GM19455 (cell line): ENCODE measurements around the gene HIF1A.
A peak's percentile ranks its signal among the peaks of the same experiment; 100 is the strongest.
"Not testable (repeated sequence)": the region's sequence is repeated elsewhere in the genome, so short reads cannot be mapped to it uniquely, and the experiment has no call there.

Source experiments
- ATAC-seq: cut with Tn5 transposase; IDR thresholded peaks from one replicate; pipeline ENCODE4 v1.9.1; 2021; ENCODE audit not compliant: unreplicated experiment

Gene HIF1A

DNA sequence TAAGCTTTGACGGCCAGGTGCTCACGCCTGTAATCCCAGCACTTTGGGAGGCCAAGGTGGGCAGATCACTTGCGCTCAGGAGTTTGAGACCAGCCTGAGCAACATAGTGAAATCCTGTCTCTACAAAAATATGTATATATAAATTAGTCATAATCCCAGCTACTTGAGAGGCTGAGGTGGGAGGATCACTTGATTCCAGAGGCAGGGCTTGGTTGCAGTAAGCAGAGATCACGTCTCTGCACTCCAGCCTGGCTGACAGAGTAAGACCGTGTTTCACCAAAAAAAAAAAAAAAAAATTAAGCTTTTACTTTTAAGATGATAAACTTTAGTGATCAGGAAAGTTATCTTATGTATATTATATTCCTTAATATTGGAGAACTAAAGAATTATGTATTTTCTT is 48.9 kb downstream of the HIF1A start:
- ATAC-seq = no peak

DNA sequence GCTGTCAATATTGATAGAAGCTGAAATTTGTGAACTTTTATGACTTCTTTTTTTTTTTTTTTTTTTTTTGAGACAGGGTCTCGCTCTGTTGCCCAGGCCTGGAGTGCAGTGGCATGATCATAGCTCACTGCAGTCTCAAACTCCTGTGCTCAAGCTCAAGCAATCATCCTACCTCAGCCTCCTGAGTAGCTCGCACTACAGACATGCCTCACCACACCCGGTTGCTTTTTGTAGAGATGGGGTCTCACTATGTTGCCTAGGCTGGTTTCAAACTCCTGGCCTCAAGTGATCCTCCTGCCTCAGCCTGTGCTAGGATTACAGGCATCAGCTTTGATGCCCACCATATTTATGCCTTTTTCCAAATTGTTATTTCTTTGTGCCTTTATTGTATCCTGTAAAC is 51.0 kb downstream of the HIF1A start:
- ATAC-seq = not testable (repeated sequence)

DNA sequence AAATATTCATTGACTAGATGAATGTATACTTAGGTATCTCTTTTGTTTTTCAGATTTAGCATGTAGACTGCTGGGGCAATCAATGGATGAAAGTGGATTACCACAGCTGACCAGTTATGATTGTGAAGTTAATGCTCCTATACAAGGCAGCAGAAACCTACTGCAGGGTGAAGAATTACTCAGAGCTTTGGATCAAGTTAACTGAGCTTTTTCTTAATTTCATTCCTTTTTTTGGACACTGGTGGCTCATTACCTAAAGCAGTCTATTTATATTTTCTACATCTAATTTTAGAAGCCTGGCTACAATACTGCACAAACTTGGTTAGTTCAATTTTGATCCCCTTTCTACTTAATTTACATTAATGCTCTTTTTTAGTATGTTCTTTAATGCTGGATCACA is 51.6 kb downstream of the HIF1A start:
- no peak for ATAC-seq

DNA sequence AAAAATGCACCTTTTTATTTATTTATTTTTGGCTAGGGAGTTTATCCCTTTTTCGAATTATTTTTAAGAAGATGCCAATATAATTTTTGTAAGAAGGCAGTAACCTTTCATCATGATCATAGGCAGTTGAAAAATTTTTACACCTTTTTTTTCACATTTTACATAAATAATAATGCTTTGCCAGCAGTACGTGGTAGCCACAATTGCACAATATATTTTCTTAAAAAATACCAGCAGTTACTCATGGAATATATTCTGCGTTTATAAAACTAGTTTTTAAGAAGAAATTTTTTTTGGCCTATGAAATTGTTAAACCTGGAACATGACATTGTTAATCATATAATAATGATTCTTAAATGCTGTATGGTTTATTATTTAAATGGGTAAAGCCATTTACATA is 52.0 kb downstream of the HIF1A start:
- no peak for ATAC-seq

DNA sequence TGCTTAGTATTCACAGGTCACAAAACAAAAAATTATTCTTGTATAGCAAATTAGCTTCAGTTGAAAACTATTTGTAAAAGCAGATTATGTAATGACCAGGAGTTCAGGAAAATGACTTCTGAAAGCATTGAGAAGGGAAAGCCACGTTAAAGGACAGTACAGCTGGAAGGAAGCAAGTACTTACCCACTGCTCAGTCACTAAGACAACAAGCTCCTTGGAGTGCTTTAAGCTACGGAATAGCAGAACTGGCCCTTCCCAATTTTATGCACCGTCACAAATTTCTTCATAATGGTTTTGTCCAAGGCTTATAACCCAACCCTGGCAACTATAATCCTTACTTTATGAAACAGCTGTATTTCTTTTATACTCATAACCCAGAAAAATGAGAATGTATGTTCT is 54.0 kb downstream of the HIF1A start:
- no peak for ATAC-seq

DNA sequence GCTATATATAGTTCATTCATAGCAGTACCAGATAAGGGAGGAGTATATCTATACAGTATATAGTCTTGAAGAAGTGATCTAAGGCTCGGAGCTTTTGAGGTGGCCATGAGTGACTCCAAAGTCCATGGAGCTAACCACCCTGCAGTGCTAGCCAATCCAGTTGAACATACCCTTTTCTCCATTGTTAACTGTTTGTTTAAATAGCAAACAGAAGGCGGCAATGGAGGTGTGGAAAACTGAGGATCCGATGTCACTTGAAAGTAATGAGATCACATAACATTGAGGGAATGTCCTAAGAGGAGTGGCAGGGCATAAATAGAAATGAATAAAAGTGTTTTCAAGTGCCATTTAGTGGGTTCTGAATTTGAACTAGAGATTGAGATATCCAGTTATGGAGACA is 54.6 kb downstream of the HIF1A start:
- no peak for ATAC-seq

DNA sequence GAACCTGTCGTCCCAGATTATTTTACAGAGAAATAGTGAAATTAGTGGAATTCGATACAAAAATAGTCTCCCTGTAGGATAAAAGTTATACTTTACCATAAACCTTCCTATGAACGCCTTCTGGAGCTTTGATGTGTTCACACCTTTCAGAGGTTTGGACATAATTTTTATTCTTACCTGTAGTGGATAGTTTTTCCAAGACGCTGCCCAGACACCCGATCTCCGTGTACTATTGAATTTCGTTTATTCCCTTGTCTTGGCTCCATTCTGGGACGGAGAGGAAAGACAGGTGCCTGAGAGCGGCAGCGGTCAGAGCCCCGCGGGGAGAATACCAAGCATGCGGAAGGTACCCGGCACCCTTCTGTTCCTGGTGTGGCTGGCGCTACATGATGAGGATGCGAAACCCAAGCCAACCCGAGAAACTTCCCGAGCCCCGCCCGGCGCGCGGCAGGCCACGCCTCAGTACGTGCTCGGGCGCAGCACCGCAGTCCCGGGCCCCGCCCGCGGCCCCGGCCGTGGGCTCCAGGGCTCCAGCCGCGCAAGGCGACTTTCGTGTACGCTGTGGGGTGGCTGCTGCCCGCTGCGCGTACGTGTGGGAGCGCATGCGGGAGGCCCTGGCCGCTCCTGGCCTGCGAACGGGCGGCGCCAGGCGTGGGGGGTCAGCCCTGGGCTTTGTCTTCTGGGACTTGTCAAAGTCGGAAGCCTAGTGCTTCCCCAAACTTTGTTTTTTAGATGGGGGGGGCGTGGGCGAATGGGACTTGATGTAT is 55.6 kb downstream of the HIF1A start:
- ATAC-seq = peak; percentile 92

DNA sequence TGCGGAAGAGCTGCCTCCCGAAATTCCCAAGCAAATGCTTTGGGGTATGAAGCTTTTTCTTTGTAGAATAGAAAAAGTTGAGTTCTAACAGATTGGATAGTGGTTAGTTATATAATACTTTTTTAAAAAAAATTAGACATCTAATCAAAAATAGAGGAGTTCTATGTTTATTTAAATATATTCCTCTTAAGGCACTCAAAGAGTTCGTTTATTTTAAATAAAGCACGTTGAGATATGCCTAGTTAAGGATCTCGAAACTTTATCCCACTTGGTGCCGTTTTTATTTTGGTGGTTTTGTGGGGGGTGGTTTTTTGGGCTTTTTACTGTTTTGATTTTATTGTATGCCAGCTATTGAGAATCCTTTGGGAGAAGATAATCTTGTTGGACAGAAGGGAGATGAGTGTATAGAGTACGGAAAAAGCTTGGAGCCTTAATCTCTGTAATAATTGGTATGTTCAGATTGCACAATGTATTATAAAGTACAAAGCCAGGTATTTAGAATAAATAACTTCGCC is 56.2 kb downstream of the HIF1A start:
- no peak for ATAC-seq

DNA sequence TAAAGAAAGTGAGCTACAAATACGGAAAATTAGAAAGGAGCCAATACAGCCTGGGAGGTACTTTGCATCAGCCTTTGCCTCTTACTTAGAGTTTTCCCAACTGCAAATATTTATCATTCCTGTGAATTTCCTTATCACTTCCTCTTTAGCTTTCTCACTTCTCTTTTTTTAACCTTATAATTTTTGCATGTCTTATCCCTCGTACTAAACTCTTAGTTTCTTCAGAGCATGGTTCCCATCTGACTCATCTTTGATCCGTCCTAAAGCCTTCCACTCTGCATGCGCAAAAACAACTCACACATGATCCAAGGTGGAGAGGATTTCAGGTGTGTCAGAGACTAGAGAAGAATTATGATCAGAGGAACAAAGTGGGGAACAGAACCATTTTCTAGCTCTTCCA is 57.3 kb downstream of the HIF1A start:
- no peak for ATAC-seq

DNA sequence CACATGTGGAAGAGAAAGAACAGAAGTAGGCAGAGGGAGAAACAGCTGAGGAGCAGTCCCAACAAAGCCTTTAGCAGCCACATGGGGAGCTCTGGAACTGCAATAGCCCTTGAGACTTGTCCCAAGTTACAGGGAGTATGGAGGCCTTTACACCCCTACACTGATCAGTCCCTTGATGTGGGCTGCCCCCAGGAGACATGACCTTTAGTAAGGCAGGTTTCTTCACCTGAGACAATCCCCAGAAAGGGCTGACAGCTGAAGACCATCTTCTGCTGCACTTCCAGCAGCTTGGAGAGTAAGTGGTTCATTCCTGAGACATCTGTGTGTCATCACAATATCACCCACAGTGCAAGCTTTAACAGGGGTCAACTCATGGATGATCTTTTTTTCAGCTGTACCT is 58.3 kb downstream of the HIF1A start:
- no peak for ATAC-seq

DNA sequence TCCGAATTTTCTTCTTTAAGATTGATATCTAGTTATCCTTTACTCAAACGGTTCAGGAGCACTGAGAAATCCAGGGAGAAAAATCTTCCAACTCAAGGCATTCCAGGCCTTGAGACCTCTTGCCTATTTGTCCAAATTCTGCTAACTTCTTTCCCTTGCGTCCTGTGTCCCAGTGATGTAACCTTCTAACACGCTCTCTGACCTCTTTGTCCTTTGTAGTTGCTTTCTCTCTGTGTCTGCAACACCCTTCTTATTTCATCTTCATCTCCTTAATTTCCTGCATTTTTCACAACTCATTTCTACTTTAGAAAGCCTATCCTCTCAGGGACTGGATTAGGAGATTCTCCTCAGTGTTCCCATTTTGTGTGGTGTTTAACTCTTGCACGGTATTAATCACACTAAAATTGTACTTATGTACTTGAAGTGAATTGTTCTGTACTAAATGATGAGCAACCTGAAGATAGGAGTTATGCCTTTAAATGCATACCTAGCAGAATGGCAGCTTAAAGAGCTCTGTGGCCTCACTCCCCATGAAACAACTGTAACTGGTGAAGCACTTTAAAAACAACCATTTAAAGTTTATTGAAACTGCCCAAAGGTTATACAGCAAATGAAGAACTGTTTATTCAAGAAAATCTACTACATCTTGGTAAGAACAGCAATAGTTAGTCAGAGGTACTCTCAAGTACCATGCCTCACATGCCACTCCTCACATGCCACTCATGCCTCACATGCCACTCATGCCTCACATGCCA is 59.5 kb downstream of the HIF1A start:
- ATAC-seq = no peak

DNA sequence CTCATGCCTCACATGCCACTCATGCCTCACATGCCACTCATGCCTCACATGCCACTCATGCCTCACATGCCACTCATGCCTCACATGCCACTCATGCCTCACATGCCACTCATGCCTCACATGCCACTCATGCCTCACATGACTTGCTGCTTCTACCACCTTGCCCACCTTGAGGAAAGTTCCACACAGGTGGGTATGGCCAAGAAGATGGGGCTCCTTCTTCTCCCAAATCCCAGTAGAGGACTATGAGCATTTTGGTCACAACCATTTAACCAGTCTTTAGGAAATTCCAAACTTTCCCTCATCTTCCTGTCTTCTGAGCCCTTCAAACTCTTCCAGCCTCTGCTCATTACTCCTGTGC is 60.0 kb downstream of the HIF1A start:
- not testable (repeated sequence) for ATAC-seq

DNA sequence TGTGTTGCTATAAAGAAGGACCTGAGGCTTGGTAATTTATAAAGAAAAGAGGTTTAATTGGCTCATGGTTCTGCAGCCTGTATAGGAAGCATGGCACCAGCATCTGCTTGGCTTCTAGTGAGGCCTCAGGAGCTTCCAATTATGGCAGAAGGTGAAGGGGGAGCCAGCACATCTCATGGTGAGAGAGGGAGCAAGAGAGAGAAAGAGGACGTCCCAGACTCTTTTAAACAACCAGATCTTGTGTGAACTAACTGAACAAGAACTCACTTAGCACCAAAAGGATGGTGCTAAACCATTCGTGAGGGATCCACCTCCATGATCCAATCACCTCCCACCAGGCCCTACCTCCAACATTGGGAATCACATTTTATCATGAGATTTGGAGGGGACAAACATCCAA is 60.8 kb downstream of the HIF1A start:
- ATAC-seq = no peak

DNA sequence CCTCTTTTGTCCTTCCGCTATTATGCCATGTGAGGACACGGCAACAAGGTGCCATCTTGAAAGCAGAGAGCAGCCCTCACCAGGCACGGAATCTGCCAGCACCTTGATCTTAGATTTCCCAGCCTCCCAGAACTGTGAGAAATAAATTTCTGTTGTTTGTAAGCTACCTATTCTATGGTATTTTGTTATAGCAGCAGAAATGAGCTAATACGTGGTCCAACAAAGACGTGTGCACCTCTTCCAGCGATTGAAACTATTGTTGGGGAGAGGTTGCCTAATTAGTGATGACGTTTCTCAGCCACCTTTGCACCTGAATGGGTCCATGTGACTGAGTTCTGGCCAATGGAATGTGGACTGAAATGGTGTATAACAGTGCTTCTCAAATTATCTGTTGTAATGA is 64.6 kb downstream of the HIF1A start:
- ATAC-seq = no peak

DNA sequence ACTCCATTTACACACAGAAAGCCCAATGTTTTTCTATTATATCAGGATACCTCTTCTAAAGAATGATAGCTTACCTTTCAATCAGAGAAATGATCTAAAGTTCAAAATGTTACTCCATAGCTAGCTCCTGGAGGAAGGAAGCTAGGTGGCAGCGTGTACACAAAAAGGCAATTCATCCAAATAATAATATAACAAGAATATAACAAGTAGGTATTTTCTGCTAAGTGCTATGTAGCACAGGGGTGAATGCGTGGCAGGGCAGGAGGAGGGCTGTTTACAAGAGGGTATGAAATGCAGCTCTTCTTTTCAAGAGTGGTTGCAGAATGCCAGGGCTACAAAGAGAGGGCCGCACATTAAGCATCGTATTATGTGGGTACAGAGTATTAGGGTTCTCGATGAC is 66.2 kb downstream of the HIF1A start:
- peak; percentile 3 for ATAC-seq

DNA sequence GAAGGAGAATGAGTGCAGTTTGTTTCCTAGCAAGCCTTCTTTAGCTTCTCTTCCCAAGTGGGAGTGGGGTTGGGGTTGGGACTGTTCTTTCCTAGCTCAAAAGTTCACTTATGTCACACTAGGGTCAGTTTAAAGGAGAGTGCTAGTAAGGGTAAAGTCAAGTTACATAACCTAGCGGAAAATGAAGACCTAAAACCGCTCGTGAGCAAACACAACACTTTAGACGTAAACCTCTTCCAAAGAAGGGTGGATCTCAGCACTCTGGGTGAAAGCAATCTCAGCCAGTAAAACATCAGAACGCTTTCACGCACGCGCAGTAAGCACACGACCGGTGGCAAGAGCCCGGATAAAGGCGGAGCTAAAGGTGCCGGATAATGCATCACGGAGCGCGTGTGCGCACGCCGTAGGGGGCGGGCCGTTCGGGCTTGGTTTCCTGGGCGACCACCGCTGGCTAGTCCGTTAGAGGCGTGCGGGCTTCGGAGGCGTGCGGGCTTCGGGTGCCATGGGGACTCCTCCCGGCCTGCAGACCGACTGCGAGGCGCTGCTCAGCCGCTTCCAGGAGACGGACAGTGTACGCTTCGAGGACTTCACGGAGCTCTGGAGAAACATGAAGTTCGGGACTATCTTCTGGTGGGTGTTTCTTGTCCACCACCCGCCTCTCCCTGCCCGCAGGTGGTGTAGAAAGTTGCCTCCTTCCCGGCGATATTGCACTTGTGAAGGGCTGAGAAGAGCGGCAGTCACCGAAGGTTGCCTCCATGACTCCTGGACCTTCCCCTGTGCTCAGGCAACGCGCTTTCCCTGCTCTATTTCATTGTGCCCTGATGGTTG is 66.9 kb downstream of the HIF1A start, which contains the start of gene SNAPC1:
Gene SNAPC1, plus strand, starts transcription at position 462 of the 828 bp plus-strand sequence. Its CDS starts 41 bp downstream, at position 503.
- peak; percentile 100 for ATAC-seq

DNA sequence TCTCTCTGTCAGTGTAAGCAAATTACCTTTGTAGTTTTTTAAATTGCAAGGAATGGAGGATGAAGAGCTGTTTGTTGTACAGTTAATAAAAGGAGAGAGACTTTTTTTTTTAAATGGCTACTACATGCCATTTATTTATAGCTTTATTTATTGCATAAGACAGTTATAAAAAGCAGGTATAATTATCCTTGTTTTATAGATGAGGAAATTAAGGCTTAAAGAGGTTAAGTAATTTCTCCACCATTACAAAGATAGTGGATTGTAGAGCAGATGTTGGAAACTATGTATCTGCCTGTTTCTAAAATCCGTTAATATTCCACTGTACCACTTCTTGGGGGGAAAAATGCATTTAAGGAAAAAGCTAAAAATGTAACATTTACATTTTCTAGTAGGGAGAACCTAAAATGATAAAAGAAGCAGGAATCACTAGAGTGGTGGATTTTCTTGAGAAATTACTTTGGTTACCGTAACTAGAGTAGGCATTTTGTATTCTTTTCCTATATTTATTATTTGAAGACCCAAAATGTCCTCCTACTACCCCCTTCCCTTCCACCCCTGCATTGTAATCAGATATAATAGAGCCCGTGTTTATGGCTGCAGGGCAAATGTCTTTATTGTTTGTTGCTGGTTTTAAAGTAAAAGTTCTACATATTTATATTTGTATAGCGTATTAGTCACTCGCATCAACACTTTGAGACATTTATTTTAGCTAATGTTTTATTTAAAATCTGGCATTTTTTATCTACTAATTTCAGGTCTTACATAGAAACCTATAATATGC is 69.2 kb downstream of the HIF1A start:
- no peak for ATAC-seq

DNA sequence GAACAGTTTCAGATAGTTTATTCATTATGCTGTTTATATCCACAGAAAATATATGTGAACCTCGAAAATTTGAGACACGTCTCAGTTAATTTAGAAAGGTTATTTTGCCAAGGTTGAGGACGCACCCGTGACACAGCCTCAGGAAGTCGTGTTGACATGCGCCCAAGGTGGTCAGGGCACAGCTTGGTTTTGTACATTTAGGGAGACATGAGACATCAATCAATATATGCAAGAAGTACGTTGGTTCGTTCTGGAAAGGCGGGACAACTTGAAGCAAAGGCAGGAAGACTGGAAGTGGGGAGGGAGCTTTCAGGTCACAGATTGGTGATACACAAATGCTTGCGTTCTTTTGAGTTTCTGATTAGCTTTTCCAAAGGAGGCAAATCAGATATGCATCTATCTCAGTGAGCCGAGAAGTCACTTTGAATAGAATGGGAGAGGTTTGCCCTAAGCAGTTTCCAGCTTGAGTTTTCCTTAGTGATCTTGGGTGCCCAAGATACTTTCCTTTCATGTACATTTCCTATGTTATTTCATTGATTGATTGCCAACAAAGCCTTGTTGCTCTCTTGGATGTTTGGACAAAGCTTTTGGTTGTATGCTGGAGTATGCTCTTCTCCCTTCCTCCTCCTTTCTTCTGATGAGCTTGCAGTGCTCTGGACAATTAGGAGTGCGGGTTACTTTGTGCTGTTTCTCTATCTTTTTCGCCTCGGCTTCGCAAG is 70.1 kb downstream of the HIF1A start:
- ATAC-seq = no peak

DNA sequence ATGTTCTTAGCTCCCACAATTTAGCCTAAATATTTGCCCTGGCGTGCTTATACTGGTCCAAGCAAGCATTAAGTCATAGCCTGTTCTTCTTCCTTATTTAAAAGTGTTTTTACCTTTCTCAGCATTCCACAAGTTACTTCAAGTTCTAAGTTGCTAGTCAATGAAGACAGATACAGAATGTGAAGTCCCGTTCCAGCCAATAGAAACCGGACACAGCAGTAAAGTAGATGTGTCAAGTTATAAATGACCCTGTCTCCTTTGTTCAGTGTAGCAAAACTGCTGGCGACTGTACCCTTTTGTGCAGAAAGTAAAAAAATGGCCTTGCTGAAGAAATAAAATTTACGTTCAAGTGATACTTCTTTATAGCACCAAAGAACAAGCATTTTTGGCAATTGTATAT is 70.8 kb downstream of the HIF1A start:
- ATAC-seq = no peak

DNA sequence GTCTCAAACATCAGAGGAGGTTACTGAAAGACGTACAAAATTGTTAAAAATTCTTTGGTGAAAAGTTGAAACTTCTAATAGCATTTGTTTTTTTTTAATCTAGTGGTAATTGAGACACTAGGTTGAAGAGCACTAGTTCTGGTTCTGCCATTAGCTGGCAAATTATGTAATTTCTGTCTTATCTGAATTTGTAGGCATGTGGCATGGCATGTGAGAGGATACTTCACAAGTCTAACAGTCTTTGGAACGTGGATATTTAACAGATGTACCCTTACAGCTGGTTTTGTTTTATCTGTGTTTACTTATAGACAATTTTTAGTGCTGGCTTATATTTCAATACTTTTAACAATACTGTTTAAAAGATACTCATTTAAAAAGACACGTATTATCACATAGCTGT is 72.9 kb downstream of the HIF1A start:
- ATAC-seq = no peak
